Measurements from ENCODE around the gene KRTAP2-1. TPM values are rescaled to one million over a fixed set of nuclear protein-coding genes. Genes with fewer than 3 reads are reported as not detected.

KRTAP2-1 gene
- total and polyA plus RNA-seq, 10 donors = not detected

DNA sequence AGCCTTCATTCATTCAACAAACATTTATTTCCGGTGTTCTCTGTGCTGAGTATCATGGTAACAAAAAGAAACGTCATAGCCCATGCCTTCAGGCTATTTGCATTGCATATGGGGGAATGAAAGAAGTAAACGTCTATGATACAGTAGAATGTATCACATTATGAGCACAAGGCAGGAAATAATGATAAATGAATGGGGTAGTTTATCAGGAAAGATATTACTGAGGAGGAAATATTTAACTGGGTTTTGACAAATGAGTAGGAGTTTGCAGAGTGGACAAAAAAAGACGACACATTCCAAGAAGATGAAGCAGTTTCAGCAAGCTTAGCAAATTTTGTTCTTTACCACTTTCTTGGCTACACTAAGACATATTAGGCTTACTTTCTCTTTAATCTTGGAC lies 35.5 kb upstream of the KRTAP2-1 start:
- Histone ChIP-seq H3K4me3 (no peak overlapping the region), H3K36me3 (no peaks in the 10 kb centered on the region), H3K4me1 (no peaks in the 10 kb centered on the region), H3K9me3 (no peaks in the 10 kb centered on the region), H3K27me3 (replicated peaks in 1 of 7) (no peaks in the 10 kb centered on the region), H3K27ac (no peak overlapping the region)
- intact Hi-C loops (cut with DNase I; ENCODE audit: low total_unique reads) = no loop called here
- 46 to 73% (median 56%) methylated on average over 4 of the region's 4 CpGs for WGBS, 5 donors
- DNase-seq = no peak
- no peak for TF ChIP-seq POLR2A (IDR thresholded peaks at IDR 0.05)
- TF ChIP-seq, protein P1, sequence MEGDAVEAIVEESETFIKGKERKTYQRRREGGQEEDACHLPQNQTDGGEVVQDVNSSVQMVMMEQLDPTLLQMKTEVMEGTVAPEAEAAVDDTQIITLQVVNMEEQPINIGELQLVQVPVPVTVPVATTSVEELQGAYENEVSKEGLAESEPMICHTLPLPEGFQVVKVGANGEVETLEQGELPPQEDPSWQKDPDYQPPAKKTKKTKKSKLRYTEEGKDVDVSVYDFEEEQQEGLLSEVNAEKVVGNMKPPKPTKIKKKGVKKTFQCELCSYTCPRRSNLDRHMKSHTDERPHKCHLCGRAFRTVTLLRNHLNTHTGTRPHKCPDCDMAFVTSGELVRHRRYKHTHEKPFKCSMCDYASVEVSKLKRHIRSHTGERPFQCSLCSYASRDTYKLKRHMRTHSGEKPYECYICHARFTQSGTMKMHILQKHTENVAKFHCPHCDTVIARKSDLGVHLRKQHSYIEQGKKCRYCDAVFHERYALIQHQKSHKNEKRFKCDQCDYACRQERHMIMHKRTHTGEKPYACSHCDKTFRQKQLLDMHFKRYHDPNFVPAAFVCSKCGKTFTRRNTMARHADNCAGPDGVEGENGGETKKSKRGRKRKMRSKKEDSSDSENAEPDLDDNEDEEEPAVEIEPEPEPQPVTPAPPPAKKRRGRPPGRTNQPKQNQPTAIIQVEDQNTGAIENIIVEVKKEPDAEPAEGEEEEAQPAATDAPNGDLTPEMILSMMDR (IDR thresholded peaks at IDR 0.05 in 8 of 11, conservative IDR thresholded peaks at IDR 0.05 in 3 of 11) = no peak

DNA sequence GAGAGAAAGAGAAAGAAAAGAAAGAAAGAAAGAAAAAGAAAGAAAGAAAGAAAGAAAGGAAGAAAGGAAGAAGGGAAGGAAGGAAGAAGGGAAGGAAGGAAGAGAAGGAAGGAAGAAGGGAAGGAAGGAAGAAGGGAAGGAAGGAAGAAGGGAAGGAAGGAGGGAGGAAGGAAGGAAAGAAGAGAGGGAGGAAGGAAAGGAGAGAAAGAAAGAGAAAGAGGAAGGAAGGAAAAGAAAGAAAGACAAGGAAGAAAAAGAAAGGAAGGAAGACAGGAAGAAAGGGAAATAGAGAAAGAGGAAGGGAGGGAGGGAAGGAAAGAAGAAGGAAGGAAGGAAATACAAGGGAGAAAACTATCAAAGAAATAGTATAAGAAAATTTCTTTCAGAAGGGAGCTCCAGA lies 29.7 kb upstream of the KRTAP2-1 start:
- intact Hi-C loops (cut with DNase I; ENCODE audit: low total_unique reads) = no loop called here
- Histone ChIP-seq H3K36me3 (no peaks in the 10 kb centered on the region), H3K9me3 (no peaks in the 10 kb centered on the region), H3K4me3 (no peak overlapping the region), H3K27ac (no peak overlapping the region), H3K27me3 (replicated peaks in 1 of 7) (peaks cover 0 to 9% (median 0%) of the 10 kb centered on the region in 7 donors), H3K4me1 (no peaks in the 10 kb centered on the region)
- TF ChIP-seq POLR2AphosphoS5 (IDR thresholded peaks at IDR 0.05) = no peak
- no peak for TF ChIP-seq POLR2A (IDR thresholded peaks at IDR 0.05)
- TF ChIP-seq, protein P1 (IDR thresholded peaks at IDR 0.05 in 8 of 11, conservative IDR thresholded peaks at IDR 0.05 in 3 of 11) = no peak
- no peak for DNase-seq

DNA sequence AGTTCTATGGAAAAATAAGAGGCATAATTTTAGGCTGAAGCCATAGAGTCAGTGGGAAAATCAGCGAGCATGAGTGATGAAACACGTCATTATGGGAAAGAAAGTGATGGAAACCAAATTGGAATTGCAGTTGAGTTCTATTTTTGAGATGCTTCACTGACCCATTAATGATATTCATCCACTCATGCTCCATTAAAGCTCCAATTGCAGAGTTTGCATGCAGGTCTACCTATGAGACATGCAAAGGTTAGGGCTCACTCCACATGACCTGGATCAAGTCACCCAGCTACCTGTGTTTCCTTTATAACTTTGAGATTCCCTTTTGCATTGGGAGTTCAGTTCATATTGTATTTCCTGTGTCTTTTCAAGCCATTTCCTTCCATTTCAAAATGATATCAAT lies 26.6 kb upstream of the KRTAP2-1 start:
- WGBS, 5 donors = 76 to 94% (median 90%) methylated on average over 2 of the region's 2 CpGs
- H3K9me3 ChIP-seq = no peaks in the 10 kb centered on the region
- H3K36me3 ChIP-seq = no peaks in the 10 kb centered on the region
- no peak overlapping the region for H3K27ac ChIP-seq
- no peak overlapping the region for H3K4me3 ChIP-seq
- no peaks in the 10 kb centered on the region for H3K4me1 ChIP-seq
- intact Hi-C loops (cut with DNase I; ENCODE audit: low total_unique reads) = no loop called here
- TF ChIP-seq, protein P1 (IDR thresholded peaks at IDR 0.05 in 8 of 11, conservative IDR thresholded peaks at IDR 0.05 in 3 of 11) = no peak
- no peak for TF ChIP-seq POLR2A (IDR thresholded peaks at IDR 0.05)
- no peak for TF ChIP-seq POLR2AphosphoS5 (IDR thresholded peaks at IDR 0.05)
- H3K27me3 ChIP-seq (replicated peaks in 1 of 7) = peaks cover 0 to 9% (median 0%) of the 10 kb centered on the region in 7 donors
- no peak for DNase-seq

DNA sequence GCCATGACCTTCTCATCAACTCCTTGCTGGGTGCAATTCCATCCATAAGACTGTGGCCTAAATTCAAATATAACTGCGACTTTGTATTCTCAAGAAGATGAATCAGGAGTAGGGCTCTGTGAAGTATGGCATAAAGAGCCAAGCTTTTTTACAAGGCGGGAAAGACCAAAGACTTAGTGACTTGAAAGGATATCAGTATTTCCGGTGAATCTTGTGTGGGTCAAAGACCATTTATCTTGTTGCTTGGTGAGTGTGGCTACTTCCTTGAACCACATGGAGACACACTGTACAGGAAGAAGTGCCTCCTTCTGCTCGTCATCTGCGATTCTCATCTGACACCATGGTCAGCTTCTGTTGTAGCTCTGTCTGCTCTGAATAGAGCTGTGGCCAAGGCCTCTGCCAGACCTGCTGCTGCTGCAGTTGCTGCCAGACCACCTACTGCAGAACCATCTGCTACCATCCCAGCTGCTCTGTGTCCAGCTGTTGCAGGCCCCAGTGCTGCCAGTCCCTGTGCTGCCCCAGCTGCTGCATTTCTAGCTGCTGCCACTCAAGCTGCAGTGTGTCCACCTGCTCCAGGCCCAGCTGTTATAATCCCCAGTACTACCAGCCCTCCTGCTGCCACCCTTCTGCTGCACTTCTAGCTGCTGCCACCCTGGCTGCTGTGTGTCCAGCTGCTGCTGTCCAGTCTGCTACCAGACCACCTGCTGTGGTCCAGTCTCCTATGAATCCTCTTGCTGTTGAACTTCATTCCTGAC lies 24.7 kb upstream of the KRTAP2-1 start:
- WGBS, 5 donors = 80 to 89% (median 83%) methylated on average over 5 of the region's 5 CpGs
- no peak overlapping the region for H3K27ac ChIP-seq
- no peak overlapping the region for H3K4me3 ChIP-seq
- H3K4me1 ChIP-seq = no peaks in the 10 kb centered on the region
- TF ChIP-seq POLR2A (IDR thresholded peaks at IDR 0.05) = no peak
- no peak for TF ChIP-seq POLR2AphosphoS5 (IDR thresholded peaks at IDR 0.05)
- TF ChIP-seq, protein P1 (IDR thresholded peaks at IDR 0.05 in 8 of 11, conservative IDR thresholded peaks at IDR 0.05 in 3 of 11) = no peak
- no peak for DNase-seq
- intact Hi-C loops (cut with DNase I; ENCODE audit: low total_unique reads) = no loop called here
- peaks cover 0 to 9% (median 0%) of the 10 kb centered on the region in 7 donors for H3K27me3 ChIP-seq (replicated peaks in 1 of 7)
- H3K9me3 ChIP-seq = no peaks in the 10 kb centered on the region
- H3K36me3 ChIP-seq = no peaks in the 10 kb centered on the region
